ENCODE data around the gene GRIN2C. TPM values are rescaled to one million over a fixed set of nuclear protein-coding genes. Genes with fewer than 3 reads are reported as not detected.

GRIN2C gene
- total RNA-seq, 4 donors from 2014 or later, result 0.13 TPM; not detected in 3

- Histone ChIP-seq H3K4me3 (no peak overlapping the region), H3K27me3 (no peaks in the 10 kb centered on the region), H3K9me3 (no peaks in the 10 kb centered on the region), H3K4me1 (peaks cover 34% of the 10 kb centered on the region), H3K27ac (no peak overlapping the region), H3K36me3 (no peaks in the 10 kb centered on the region)
- no peak for DNase-seq (ENCODE audit: low spot score in 2 of 2)
- TF ChIP-seq POLR2A (IDR thresholded peaks at IDR 0.05), result no peak
- no peak for TF ChIP-seq CTCF (IDR thresholded peaks at IDR 0.05)
- TF ChIP-seq POLR2AphosphoS5 (IDR thresholded peaks at IDR 0.05), result no peak
- no peak for TF ChIP-seq EP300 (IDR thresholded peaks at IDR 0.05)
- 70% methylated on average over 4 of the region's 6 CpGs for WGBS
Measured at GRCh38 chr17:74875977-74876593, 16.4 kb upstream of the GRIN2C start.

DNA sequence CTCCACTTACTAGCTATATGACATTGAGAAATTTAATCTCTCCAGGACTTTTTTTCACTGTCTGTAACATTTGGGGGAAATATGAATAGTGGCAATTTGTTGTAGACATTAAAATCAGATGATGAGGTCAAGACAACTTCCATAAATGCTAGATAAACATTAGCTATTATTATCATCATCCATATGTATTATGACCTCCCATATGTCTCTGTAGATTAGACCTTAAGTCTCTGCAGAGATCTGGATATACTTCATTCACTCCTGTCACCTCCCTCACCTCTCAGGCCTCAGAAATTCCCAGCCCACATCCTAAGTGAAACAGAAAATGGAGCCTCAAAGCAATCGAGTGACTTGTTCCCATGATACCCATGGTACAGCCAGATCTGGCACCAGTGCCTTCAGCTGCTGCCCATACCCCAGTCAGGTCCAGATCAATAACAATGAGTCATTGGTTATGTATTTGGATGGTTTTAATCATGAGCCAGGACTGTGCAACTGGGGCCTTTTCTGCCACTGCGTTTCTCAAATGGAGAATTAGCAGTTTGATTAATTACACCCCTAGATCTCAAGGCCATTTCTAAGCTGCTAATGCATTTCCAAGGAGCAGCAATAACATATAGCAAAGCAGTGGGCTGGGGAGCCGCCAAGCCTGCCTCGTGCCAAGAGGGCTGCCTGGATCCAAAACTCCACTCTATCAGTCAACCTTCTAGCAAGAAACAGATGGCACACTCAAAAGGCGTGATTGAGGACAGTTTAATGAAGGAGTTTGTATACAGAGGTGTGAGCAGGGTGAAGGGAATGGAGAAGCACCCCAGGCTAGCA is 15.7 kb upstream of the GRIN2C start:
- Histone ChIP-seq H3K4me3 (no peak overlapping the region), H3K36me3 (no peaks in the 10 kb centered on the region), H3K9me3 (no peaks in the 10 kb centered on the region), H3K27ac (no peak overlapping the region), H3K27me3 (no peaks in the 10 kb centered on the region), H3K4me1 (peaks cover 34% of the 10 kb centered on the region)
- DNase-seq (ENCODE audit: low spot score in 2 of 2), result no peak
- no peak for TF ChIP-seq POLR2A (IDR thresholded peaks at IDR 0.05)
- no peak for TF ChIP-seq EP300 (IDR thresholded peaks at IDR 0.05)
- no peak for TF ChIP-seq POLR2AphosphoS5 (IDR thresholded peaks at IDR 0.05)
- no peak for TF ChIP-seq CTCF (IDR thresholded peaks at IDR 0.05)
- 63% methylated on average over 5 of the region's 5 CpGs for WGBS

DNA sequence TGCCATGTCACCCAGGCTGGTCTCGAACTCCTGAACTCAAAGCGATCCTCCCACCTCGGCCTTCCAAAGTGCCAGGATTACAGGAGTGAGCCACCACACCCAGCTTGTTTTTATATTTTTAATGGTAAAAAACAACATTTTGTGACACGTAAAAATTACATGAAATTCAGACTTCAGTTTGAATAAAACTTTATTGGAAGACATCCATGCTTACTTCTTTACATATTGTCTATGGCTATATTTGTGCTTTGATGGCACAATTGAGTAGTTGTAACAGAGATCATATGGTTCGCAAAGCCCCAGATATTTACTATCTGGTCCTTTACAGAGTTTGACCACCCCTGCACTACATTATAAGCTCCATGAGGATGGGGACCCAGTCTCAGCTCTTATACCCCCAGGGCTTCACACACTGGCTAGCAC is 14.9 kb upstream of the GRIN2C start:
- TF ChIP-seq EP300 (IDR thresholded peaks at IDR 0.05) (no peak), POLR2A (IDR thresholded peaks at IDR 0.05) (no peak), CTCF (IDR thresholded peaks at IDR 0.05) (no peak), POLR2AphosphoS5 (IDR thresholded peaks at IDR 0.05) (no peak)
- 98% methylated on average over 5 of the region's 5 CpGs for WGBS
- peaks cover 34% of the 10 kb centered on the region for H3K4me1 ChIP-seq
- no peaks in the 10 kb centered on the region for H3K9me3 ChIP-seq
- no peak overlapping the region for H3K4me3 ChIP-seq
- no peaks in the 10 kb centered on the region for H3K36me3 ChIP-seq
- H3K27me3 ChIP-seq, result no peaks in the 10 kb centered on the region
- no peak overlapping the region for H3K27ac ChIP-seq
- DNase-seq (ENCODE audit: low spot score in 2 of 2), result no peak

DNA sequence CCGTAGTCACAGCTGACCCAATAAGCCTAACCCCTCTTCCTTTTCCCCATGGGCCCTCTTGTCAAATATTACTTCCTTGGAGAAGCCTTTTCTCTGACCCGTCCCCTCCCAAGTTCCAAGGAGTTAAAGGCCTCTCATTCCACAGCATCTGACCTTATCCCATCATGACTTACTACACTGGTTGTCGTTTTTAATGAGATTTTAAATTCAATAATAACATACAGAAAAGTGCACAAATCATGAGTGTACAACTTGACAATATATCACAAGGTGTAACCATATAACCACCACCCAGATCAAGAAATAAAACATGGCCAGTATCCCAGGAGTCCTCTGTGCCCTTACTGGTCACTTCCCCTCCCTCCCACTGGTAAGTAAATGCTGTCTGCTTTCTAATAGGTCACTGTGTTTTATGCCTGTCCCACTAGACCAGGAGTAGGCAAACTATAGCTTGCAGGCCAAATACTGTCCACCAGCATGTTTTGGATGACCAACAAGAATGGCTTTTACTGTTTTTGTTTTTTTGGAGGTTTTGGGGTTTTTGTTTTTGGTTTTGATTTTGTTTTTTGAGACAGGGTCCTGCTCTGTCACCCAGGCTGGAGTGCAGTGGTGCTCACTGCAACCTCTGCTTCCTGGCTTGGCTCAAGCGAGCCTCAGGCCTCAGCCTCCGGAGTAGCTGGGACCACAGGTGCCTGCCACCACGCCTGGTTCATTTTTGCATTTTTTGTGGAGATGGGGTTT is 14.4 kb upstream of the GRIN2C start:
- DNase-seq (ENCODE audit: low spot score in 2 of 2), result peak in 1 of 2 donors; percentile 61
- Histone ChIP-seq H3K36me3 (no peaks in the 10 kb centered on the region), H3K4me3 (peak overlapping the region; percentile 61), H3K27me3 (no peaks in the 10 kb centered on the region), H3K4me1 (peaks cover 34% of the 10 kb centered on the region), H3K27ac (peak overlapping the region; percentile 87), H3K9me3 (no peaks in the 10 kb centered on the region)
- WGBS, result 62% methylated on average over 6 of the region's 6 CpGs
- TF ChIP-seq CTCF (IDR thresholded peaks at IDR 0.05) (no peak), POLR2A (IDR thresholded peaks at IDR 0.05) (no peak), POLR2AphosphoS5 (IDR thresholded peaks at IDR 0.05) (no peak), EP300 (IDR thresholded peaks at IDR 0.05) (no peak)
